Activated CD8-positive, alpha-beta memory T cell treated with anti-CD3 and anti-CD28 coated beads for 36 hours (primary cell): ENCODE measurements around the gene RPS6KA6. TPM values are rescaled to one million over a fixed set of nuclear protein-coding genes. Genes with fewer than 3 reads are reported as not detected.

Experiments
- CTCF ChIA-PET: fragments of 350-600 bp; sonication (Branson Sonifier 250); formaldehyde crosslinking; loops from one replicate; lab custom pipeline; 2021; ENCODE audit warnings: antibody characterized with exemption; lab: Charles Lee
- POLR2A ChIA-PET: fragments of 350-600 bp; sonication (Branson Sonifier 250); formaldehyde crosslinking; loops from one replicate; lab custom pipeline; 2021; ENCODE audit warnings: antibody characterized with exemption; lab: Charles Lee
- total RNA-seq, 2 experiments: library from RNA; stranded (reverse); gene quantifications; one replicate each; pipeline ENCODE4 v1.2.3, GENCODE V29; 2021

The RPS6KA6 gene
- total RNA-seq, 2 experiments from 2014 or later = 0.17 to 0.38 TPM

DNA sequence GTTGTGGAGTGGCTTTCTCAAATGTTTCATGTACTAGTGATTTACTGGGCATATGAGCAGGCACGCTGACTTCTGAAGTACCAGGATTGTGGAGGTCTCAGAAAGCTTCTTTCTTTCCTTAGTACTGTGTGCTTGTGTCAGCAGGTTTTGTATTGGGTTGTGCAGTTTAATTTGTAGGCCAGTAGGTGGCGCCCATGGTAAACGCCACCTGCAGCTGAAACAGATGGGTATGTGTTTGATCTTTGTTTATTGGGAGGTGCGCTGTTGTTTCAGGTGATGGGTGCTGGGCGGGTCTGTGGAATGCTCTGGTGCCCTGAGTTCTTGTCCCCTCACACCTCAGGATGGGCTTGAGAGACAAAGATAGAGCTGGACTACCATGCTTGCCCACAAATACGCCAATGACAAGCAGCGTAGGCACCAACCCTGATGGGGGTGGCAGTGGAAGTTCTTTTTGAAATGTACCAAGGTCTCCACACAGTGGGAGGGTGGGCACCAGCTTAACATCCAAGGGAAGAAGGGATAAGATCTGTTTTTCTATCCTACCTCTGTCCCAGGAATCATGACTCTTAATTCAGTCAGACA, 141.5 kb downstream of the RPS6KA6 start:
- POLR2A ChIA-PET = no interaction called here
- CTCF ChIA-PET = no interaction called here

DNA sequence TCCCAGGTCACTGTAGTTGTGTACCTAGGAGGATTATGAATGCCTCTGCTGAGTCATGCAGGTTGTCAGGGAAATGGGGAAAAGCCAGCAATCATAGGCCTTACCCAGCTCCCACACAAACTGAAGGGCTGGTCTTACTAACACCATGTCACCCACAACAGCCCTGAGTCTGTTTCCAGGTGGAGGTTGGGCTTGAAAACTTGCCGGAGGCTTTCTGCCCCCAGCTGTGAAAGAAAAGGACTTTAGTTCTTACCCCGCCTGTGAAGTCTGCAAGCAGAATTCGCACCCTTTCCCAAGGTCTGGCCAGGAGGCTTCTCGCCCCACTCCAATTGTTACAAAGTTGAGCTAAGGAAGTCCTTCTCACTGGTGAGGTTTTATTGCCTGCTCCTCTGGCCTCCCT, 143.9 kb downstream of the RPS6KA6 start:
- CTCF ChIA-PET = no interaction called here

More for the DNA sequence above, 143.9 kb downstream of the RPS6KA6 start:
- POLR2A ChIA-PET = no interaction called here
